HG02642 (cell line): Measurements from ENCODE around the gene PTCD1.
"Not testable (repeated sequence)": the region's sequence is repeated elsewhere in the genome, so short reads cannot be mapped to it uniquely, and the experiment has no call there.

ENCODE experiments used
- ATAC-seq: cut with Tn5 transposase; IDR thresholded peaks from one replicate; pipeline ENCODE4 v1.9.1; 2021; ENCODE audit warnings: mild to moderate bottlenecking; ENCODE audit not compliant: unreplicated experiment, poor library complexity

Gene PTCD1

DNA sequence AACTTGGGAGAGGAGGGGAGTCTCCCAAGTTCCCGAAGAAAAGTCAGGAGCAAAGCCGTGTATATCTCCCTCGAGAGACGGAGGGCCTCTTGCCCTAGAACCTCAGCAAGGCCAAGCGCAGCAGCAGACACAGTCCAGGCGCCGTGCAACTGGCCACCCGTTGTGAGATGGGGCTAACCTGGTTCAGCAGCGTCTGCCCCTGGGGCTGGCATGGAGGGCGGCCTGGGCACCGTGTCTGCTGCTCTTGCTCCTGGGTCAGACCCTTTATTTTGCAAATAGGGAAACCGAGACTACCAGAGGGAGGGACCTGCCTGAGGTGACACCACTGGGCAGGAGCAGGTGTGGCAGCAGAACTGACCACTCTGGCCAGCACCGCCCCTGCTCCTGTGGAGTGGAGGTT lies 13.9 kb upstream of the PTCD1 start:
- ATAC-seq: no peak

DNA sequence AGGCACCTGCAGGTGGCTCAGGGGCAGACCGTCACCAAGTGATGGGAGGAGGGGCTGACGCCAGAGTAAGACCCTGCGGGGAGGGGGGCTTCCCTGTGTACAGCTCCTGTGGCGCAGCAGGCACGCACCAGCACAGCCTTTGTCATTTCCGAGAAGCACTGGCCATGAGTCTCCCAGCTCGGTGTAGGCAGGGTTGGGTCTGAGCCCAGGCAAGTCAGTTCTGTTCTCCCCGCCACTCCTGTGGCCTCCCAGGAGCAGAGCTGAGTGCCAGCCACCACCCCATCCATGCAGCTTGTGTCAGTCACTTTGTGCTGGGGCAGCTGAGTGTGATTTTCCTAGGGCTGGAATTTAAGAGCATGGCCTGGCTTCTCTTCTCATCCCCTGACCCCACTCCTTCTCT lies 13.3 kb upstream of the PTCD1 start:
- ATAC-seq: no peak

DNA sequence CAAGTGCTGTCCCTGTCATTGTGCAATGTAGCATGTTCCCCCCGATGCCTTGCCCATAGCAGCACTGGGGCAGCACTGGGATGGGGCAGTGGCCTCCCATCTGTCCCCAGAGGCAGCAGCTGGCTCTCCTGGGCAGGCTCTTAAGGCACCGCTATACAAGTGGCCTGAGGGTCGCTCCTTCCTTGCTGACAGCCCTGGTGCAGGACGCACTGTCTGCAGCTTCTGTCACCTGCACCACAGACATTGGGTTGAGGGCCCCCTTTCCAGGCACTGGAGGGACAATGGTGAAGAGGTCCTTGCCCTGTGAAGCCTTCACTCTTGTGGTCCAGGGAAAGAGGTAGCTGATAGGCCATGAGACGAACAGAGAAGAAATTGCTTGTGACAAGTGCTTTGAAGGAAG lies 10.7 kb upstream of the PTCD1 start:
- no peak for ATAC-seq

DNA sequence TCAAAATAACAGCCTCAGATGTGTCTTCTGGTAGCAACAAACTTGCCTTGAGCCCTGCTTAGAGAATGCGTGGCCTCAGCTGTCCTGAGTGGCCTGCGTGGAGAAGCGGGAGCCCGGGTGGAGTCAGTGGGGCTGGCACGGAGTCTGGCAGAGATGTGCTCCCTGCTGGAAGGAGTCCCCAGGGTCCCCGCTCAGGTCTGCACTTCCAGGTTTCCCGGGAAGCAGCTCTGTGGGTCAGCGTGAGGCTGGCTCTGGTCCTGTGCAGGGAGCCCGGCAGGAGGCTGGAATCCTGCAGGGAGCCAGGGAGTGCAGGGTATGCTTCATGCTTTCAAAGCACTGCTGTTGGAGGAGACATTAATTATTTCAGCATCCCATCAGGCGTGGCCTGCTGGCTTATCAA lies 10.3 kb upstream of the PTCD1 start:
- no peak for ATAC-seq

DNA sequence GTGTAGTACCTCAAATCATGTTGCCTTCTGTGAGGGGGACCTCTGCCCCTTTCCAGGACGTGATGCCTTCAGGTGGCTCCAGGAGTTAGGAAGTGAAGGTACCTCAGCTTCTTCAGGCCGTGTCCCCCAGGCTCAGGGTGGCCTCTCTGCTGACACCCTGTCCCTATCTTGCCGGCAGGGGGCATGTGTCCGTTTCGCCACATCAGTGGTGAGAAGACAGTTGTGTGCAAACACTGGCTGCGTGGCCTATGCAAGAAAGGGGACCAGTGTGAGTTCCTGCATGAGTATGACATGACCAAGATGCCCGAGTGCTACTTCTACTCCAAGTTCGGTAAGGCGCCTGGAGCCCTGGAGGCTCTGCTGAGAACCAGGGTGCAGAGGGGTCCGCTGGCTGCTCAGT lies 9.3 kb upstream of the PTCD1 start:
- no peak for ATAC-seq

DNA sequence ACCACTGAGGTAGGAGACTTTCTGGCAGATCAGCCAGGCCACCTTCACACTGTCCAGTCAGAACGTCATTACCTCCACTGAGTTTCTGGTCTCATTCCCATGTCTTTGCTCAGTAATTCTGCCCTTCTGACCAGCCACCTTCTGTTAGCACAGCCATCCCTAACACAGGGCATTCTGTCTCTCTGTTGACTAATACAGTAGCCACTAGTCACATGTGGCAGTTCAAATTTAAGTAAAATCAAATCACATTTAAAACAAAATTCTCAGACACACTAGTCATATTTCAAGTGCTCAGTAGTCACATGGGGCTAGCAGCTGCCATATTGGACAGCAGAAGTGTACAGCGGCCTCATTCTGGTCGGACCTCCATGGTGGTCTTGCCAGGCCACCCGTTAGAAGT lies 7.5 kb upstream of the PTCD1 start:
- ATAC-seq: no peak

DNA sequence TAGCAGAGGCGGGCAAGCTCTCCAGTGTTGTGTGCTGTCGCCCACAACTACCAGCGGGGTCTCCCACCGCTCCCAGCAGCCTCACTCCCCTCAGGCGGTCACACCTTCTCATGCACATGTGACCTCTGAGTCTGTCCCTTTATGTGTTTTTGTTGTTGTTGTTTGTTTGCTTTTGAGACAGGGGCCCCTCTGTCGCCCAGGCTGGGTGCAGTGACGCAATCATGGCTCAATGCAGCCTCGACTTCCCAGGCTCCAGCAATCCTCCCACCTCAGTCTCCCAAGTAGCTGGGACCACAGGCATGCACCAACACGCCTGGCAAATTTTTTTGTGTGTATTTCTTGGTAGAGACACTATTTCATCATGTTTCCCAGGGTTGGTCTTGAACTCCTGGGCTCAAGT lies 1.6 kb upstream of the PTCD1 start:
- ATAC-seq: no peak

DNA sequence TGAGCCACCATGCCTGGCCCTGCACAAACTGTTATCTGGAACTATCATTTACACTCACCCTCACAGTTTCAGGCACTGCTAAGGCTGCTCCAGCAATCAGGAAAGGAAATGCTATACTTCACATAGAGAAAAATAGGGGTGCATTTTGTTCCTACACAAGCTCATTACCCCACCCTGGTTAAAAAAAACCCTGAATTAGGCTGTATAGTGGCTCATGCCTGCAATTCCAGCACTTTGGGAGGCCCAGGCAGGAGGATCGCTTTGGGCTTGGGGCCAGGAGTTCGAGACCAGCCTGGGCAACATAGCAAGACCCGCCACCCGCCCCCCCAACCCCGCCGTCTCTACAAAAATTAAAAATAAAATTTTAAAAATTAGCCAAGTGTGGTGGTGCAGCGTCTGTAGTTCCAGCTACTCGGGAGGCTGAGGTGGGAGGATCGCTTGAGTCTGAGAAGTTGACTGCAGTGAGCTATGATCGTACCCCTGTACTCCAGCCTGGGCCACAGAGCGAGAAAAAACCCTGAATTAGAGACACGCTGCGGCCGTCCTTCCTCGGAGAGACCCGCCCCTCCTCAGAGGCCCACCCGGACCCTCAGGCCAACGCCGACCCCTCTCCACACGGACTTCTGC lies 539 bp downstream of the PTCD1 start:
- peak; percentile 4 for ATAC-seq

DNA sequence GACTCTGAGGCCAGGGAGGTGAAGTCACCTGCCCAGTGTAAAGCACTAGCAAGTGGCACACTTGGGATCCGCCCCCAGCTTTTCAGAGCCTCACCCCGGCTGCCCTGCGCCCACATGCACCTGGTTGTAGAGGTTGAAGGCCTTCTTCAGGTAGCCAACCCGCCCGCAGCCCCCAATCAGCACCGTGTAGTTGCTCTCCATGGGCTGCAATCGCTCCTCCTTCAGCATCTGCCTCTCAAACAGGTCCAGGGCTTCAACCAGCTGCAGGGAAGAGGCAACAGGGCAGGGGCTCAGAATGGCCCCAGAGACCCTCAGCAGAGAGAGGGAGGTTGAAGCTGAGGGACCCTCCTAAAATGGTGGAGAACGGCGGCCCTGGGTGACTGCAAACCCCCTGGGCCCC lies 5.4 kb downstream of the PTCD1 start:
- ATAC-seq: no peak

DNA sequence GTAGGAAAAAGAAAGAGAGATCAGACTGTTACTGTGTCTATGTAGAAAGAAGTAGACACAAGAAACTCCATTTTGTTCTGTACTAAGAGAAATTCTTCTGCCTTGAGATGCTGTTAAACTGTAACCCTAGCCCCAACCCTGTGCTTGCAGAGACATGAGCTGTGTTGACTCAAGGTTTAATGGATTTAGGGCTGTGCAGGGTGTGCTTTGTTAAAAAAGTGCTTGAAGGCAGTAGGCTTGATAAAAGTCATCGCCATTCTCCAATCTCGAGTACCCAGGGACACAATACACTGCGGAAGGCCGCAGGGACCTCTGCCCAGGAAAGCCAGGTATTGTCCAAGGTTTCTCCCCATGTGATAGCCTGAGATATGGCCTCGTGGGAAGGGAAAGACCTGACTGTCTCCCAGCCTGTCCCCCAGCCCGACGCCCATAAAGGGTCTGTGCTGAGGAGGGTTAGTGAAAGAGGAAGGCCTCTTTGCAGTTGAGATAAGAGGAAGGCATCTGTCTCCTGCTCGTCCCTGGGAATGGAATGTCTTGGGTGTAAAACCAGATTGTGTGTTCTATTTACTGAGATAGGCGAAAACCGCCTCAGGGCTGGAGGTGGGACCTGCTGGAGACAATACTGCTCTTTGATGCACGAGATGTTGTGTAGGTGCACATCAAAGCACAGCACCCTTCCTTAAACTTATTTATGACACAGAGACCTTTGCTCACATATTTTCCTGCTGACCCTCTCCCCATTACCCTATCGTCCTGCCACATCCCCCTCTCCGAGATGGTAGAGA lies 6.7 kb downstream of the PTCD1 start:
- not testable (repeated sequence) for ATAC-seq

DNA sequence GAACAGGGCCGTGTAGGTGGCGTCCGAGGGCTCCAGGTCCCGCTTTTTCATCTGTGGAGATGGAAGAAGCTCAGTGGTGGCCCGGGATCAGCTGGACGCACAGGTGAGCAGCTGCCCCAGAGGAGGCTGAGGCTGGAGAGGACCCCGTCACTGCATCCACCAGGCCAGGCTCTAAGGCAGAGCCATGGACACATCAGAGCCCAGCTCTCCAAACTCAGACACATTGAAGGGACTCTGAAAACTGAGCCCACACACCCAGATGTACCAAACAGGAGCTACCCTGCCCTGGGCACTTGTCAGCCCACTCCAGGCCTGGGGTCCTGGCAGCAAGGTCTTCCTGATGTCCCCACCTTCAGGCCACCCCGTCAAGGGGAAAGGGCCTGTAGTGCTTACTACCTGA lies 8.8 kb downstream of the PTCD1 start:
- ATAC-seq: no peak

DNA sequence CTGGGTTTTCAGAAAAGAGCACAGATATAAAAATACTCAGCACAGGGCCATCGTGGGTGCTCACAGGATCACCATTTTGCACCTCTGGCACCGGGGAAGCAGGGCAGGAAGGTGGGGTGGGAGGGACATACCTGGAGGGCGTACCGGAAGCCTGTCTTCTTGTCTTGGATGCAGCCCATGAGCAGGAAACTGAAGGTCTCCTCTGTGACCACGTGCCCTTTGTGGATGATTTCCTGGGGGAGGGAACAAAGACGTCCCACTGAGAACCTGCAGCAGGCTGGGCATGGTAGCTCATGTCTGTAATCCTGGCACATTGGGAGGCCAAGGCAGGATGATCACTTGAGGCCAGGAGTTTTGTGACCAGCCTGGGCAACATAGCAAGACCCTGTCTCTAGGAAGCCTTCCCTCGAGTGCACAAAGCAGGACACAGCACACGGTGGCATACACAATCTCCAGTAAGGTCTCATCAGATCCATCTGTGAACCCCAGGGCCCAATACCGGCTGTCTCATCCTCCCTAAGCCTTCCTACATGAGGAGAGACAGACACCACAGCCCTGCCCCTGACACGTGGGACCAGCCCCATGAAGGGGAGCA lies 9.5 kb downstream of the PTCD1 start:
- no peak for ATAC-seq

DNA sequence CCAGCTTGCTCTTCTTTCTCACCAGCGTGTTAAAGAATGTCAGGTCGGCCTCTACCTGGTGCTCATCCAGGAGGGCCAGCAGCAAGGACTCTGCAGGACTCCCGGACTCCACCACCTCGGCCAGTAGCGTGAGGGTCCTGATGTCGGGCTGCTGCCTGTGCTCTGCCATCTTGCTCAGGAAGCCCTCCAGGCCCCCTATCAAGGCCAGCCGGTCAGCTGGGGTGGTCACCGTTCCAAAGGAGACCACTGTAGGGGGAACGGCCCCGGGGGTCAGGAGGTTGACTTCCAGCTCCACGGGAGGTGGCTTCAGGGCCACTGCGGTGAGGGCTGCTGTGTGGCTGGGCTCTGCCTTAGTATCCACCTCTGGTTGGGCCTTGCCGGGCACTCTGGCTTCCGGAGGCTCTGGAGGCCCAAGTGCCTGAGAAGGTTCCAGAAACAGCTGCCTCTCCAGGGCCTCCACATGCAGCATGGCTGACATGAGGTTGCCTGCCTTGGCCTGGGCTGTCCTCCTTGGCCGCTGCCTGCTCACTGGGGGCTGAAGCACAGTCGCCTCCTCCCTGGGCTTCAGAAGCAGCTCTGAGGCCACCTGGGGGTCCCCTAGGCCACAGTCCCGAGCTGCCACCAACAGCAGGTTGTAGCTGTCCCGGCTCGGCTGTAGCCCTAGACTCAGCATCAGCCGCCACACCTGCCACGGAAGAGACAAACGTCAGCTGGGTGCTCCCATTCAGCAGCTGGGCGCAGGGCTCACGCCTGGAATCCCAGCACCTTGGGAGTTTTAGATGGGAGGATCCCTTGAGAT lies 13.5 kb downstream of the PTCD1 start:
- ATAC-seq: no peak

DNA sequence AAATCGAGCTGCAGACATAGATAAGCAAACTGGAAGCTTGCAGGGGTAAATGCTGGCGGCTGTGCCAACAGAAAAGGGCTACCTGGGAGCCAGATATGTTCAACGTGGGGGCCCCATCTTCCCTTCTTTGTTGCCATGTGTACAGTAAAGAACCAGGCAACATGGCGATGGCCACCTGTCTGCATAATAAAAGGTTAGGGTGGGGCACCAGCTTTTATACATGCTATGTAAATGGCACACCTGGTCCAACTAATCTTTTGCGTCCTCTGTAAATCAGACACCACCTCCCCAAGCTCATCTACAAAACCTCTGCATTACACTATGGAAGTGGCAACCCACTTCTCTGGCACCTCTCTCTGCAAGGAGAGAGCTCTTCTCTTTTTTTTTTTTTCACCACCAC lies 16.0 kb downstream of the PTCD1 start:
- no peak for ATAC-seq

DNA sequence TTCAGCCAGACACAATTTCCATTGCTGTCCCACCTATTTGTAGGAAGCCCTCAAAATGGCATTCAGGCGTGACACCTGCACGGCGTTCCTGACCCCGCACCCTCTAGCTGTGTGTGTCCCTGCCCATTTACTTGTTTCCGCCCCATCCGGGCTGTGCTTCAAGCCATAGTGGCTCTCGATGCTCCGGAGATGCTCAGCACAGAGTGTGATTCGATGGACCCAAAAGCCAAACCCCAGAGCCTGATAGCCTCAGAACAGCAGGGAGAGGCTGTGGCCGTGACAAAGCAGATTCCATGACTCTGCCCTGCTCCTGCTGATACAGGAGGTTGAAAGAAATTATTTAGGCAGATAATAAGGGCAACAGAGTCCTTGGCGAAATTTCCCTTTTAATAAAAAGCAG lies 16.4 kb downstream of the PTCD1 start:
- ATAC-seq: no peak

DNA sequence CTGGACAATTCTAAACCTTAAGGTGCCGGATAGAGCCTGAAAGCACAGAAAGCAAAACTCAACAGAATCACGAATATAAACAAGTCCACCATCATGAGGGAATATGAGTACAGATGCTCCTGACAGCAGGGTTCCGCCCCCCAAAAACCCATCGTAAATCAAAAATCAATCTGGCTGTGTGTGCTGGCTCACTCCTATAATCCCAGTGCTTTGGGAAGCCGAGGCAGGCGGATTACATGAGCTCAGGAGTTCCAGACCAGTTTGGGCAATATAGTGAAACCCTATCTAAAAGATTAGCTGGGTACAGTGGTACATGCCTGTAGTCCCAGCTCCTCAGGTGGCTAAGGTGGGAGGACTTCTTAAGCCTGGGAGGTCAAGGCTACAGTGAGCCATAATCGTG lies 17.6 kb downstream of the PTCD1 start:
- ATAC-seq: no peak

DNA sequence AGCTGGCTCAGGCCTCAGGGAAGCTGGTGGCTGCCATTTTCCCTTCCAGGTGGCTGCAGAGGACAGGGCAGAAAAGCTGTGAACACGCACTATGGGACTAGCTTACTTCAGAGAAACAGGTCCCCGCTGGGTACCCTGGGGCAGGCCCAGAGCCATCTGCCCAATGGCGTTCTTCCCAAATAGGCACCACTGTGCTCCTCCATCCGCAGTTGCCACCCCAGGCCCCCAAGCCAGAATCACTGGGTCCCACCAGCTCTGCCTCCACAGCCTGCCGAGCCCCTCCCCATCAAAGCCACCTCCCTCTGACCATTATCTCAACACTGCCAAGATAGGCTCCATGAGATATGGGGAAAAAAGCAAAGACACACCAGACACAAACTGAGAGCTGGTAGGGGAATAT lies 18.4 kb downstream of the PTCD1 start:
- no peak for ATAC-seq

DNA sequence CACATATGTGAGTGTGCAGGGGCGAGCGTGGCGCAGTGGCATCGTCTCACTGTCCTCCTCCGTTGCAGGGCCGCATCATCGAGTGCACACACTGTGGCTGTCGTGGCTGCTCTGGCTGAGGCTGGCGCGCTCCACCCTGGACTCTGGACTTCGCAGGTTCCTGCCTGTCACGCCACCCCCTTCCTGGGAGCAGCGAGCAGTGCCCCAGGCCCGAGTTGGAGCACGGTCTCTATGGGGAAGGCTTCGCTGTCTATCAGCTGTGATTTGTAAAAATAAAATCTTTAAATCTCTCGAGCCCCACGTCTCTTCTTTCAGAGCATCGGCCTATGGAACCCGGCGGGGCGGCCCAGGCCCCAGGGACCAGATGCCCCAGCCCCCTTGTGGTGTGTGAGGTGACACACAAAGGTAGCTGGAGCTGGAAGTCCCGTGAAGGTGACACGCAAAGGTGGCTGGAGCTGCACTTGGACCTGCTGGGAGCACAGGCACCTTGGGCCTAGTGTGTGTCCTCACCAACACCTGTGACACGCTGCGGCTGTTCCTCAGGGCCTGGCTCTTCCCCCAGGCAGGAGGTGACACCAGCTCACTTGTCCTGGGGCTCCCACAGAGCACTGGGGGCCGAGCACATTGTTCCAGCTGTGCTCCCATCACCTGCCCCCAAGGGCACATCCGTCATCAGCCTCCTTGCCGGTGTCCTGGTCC lies 19.1 kb downstream of the PTCD1 start:
- ATAC-seq: no peak

DNA sequence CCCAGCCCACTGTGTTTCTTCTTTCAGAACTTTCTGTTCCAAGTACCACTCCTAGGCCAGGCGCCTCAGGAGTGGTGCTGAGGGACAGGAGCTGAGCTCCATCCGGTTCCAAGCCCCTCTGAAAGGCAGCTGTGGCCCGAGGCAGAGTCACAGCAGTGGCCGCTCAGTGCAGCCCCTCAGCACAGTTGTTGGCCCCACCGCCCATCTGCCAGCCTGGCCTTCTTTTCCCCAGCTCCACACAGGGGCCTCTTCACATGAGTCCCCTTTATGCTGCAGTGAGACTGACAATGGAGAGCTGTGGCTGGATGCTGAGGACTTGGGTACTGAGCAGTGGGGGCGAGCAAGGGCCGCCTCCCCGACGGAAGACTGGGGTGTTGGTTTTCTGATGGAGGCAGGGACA lies 20.3 kb downstream of the PTCD1 start:
- ATAC-seq: no peak

DNA sequence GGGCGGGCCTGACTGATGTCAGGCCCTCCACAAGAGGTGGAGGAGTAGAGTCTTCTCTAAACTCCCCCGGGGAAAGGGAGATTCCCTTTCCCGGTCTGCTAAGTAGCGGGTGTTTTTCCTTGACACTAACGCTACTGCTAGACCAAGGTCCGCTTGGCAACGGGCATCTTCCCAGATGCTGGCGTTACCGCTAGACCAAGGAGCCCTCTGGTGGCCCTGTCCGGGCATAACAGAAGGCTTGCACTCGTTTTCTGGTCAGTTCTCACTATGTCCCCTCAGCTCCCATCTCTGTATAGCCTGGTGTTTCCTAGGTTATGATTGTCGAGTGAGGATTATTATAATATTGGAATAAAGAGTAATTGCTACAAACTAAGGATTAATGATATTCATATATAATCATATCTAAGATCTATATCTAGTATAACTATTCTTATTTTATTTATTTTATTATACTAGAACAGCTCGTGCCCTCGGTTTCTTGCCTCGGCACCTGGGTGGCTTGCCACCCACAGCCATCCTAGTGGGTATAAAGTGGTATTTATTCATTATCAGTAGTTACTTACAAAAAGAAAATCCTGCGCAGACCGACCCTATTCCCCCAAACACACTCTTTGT lies 23.0 kb downstream of the PTCD1 start:
- not testable (repeated sequence) for ATAC-seq
